ENCODE measurements around the gene EIF1AX. TPM values are rescaled to one million over a fixed set of nuclear protein-coding genes. Genes with fewer than 3 reads are reported as not detected.

The EIF1AX gene
- total and polyA plus RNA-seq, 9 of the 15 experiments (the other 6 are each of a cell fraction or from before 2014, with no cell fraction given) = 54.2 to 178 (median 73.5) TPM

DNA sequence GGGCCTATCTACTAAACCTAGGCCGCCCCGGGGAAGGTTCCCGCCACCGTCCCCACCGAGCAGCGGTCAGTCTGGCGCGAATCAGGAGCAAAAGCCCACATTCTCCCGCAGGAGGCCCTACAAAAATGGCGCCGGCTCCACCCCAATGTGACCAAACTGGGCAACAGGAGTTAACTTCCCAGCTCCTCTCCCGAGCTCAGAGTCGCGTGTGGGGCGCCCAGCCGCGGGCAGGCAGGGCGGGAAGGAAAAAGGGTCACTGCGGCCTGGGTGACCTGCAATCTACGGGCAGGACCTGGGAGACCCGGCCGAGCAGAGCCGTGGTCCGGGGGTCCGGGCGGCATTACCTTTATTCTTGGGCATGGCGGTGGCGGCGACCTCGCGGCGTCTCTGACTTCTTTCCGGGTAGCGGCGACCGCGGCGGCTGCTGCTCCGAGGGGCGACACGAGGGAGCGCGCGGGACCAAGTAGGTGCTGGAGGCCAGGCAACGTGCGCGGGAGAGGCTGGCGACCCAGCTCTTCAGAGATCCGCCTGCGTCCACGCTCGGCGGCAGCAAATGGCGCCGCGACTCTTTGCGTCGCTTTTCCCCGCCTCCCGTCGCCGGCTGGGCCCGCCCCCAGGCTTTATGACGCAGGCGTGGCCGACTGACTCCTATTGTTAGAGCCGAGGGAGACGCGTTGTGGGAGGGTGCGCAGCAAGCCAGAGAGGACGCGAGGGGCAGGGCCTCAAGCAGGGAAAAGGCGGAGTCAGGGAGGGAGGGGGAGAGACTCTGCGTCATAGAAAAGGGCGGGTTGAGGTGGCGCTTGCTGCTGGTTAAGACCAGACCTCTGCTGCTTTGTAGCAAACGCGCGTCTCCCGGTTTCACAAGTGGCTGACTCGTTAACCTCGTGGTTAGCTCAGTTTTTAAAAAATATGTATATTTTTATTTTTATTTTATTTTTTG lies at the start of gene EIF1AX (continued):
- TF ChIP-seq ZNF324 (CRISPR knock-in tag; IDR thresholded peaks at IDR 0.05) (no peak), RBM25 (IDR thresholded peaks at IDR 0.05; ENCODE audit: low read depth, low read length, severe bottlenecking) (no peak), RBM34 (IDR thresholded peaks at IDR 0.05; ENCODE audit: borderline replicate concordance, insufficient read depth, low read length) (no peak), CBX1 (IDR thresholded peaks at IDR 0.05; ENCODE audit: low read depth) (no peak), ZNF444 (CRISPR knock-in tag; IDR thresholded peaks at IDR 0.05) (peak; percentile 48; the same call in 1 of the 2 replicates), TCF7 (IDR thresholded peaks at IDR 0.05; ENCODE audit: borderline replicate concordance) (no peak), FOSL1 (tag; conservative IDR thresholded peaks at IDR 0.05) (peak; percentile 41; the same call in 1 of the 2 replicates), POLR2AphosphoS5 (IDR thresholded peaks at IDR 0.05; ENCODE audit: control insufficient read depth, insufficient read depth, low read depth, low read length) (peak; percentile 80), U2AF2 (optimal IDR thresholded peaks at IDR 0.05; ENCODE audit: low read depth, low read length) (no peak), PTRF (tag; IDR thresholded peaks at IDR 0.05) (no peak), CREB3L1 (IDR thresholded peaks at IDR 0.05; ENCODE audit: borderline replicate concordance, low read depth) (peak; percentile 44; the same call in 1 of the 2 replicates)
- TF ChIP-seq, protein P1, sequence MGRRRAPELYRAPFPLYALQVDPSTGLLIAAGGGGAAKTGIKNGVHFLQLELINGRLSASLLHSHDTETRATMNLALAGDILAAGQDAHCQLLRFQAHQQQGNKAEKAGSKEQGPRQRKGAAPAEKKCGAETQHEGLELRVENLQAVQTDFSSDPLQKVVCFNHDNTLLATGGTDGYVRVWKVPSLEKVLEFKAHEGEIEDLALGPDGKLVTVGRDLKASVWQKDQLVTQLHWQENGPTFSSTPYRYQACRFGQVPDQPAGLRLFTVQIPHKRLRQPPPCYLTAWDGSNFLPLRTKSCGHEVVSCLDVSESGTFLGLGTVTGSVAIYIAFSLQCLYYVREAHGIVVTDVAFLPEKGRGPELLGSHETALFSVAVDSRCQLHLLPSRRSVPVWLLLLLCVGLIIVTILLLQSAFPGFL (CRISPR knock-in tag; IDR thresholded peaks at IDR 0.05) = no peak
- TF ChIP-seq, protein P2, sequence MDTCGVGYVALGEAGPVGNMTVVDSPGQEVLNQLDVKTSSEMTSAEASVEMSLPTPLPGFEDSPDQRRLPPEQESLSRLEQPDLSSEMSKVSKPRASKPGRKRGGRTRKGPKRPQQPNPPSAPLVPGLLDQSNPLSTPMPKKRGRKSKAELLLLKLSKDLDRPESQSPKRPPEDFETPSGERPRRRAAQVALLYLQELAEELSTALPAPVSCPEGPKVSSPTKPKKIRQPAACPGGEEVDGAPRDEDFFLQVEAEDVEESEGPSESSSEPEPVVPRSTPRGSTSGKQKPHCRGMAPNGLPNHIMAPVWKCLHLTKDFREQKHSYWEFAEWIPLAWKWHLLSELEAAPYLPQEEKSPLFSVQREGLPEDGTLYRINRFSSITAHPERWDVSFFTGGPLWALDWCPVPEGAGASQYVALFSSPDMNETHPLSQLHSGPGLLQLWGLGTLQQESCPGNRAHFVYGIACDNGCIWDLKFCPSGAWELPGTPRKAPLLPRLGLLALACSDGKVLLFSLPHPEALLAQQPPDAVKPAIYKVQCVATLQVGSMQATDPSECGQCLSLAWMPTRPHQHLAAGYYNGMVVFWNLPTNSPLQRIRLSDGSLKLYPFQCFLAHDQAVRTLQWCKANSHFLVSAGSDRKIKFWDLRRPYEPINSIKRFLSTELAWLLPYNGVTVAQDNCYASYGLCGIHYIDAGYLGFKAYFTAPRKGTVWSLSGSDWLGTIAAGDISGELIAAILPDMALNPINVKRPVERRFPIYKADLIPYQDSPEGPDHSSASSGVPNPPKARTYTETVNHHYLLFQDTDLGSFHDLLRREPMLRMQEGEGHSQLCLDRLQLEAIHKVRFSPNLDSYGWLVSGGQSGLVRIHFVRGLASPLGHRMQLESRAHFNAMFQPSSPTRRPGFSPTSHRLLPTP (IDR thresholded peaks at IDR 0.05; ENCODE audit: borderline replicate concordance, extremely low read depth, insufficient read length) = no peak
- TF ChIP-seq, protein P3, sequence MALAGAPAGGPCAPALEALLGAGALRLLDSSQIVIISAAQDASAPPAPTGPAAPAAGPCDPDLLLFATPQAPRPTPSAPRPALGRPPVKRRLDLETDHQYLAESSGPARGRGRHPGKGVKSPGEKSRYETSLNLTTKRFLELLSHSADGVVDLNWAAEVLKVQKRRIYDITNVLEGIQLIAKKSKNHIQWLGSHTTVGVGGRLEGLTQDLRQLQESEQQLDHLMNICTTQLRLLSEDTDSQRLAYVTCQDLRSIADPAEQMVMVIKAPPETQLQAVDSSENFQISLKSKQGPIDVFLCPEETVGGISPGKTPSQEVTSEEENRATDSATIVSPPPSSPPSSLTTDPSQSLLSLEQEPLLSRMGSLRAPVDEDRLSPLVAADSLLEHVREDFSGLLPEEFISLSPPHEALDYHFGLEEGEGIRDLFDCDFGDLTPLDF (CRISPR knock-in tag; IDR thresholded peaks at IDR 0.05) = no peak; the same call in 1 of the 2 replicates
- TF ChIP-seq, protein P4, sequence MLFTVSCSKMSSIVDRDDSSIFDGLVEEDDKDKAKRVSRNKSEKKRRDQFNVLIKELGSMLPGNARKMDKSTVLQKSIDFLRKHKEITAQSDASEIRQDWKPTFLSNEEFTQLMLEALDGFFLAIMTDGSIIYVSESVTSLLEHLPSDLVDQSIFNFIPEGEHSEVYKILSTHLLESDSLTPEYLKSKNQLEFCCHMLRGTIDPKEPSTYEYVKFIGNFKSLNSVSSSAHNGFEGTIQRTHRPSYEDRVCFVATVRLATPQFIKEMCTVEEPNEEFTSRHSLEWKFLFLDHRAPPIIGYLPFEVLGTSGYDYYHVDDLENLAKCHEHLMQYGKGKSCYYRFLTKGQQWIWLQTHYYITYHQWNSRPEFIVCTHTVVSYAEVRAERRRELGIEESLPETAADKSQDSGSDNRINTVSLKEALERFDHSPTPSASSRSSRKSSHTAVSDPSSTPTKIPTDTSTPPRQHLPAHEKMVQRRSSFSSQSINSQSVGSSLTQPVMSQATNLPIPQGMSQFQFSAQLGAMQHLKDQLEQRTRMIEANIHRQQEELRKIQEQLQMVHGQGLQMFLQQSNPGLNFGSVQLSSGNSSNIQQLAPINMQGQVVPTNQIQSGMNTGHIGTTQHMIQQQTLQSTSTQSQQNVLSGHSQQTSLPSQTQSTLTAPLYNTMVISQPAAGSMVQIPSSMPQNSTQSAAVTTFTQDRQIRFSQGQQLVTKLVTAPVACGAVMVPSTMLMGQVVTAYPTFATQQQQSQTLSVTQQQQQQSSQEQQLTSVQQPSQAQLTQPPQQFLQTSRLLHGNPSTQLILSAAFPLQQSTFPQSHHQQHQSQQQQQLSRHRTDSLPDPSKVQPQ (CRISPR knock-in tag; IDR thresholded peaks at IDR 0.05; ENCODE audit: borderline replicate concordance) = no peak
